GM12892 (cell line): ENCODE measurements around the gene JPH3.

Source experiments
- POLR2A ChIP-seq: IDR thresholded peaks from 2 replicates; pipeline ENCODE4 v1.6.1; 2011; ENCODE audit warnings: low read depth, low read length, control low read depth
- POLR2AphosphoS5 ChIP-seq: IDR thresholded peaks from 2 replicates; pipeline ENCODE4 v1.6.1; 2011; ENCODE audit warnings: low read depth, low read length, control low read depth
- TAF1 ChIP-seq: IDR thresholded peaks from 2 replicates; pipeline ENCODE4 v1.6.1; 2011; ENCODE audit warnings: low read depth, mild to moderate bottlenecking, control low read depth, low read length, borderline replicate concordance

GRCh38 chr16:87678618-87679017, 76.3 kb downstream of the JPH3 start:
- TF ChIP-seq POLR2A (no peak), POLR2AphosphoS5 (no peak), TAF1 (no peak)
